Gastrocnemius medialis (tissue), 4 donors: ENCODE measurements around the gene MMRN2.

Experiments used
- CTCF ChIP-seq, 5 experiments: fragments of 450-650 bp in 3 of 5; fragments of 200-600 bp in 2 of 5; sonication (generic) in 2 of 5; IDR thresholded peaks in 4 of 5; conservative IDR thresholded peaks in 1 of 5; 1 replicate in 4 of 5; 2 replicates in 1 of 5; pipeline ENCODE4 v1.5.1; 2016 to 2019; ENCODE audit warnings: antibody characterized with exemption in 5 of 5, mild to moderate bottlenecking in 3 of 5, moderate library complexity in 3 of 5
- POLR2A ChIP-seq, 2 donors: fragments of 450-650 bp; IDR thresholded peaks; one replicate each; pipeline ENCODE4 v1.6.1; 2017; ENCODE audit warnings: antibody characterized with exemption in 2 of 2, mild to moderate bottlenecking in 2 of 2, moderate library complexity in 2 of 2

- no peak for TF ChIP-seq CTCF (IDR thresholded peaks at IDR 0.05 in 4 of 5, conservative IDR thresholded peaks at IDR 0.05 in 1 of 5)
- TF ChIP-seq POLR2A (IDR thresholded peaks at IDR 0.05): no peak
Measured at GRCh38 chr10:86972613-86973380, 15.4 kb upstream of the MMRN2 start.
